DND-41 (cell line): ENCODE measurements around the gene ACP2.

Experiments
- ATAC-seq: fragments of 200-7000 bp; cut with Tn5 transposase; 3 replicates; pipeline ENCODE4 v1.9.1; 2021; ENCODE audit warnings: low read depth; ENCODE audit not compliant: insufficient read depth
- DNase-seq: peaks from one replicate; pipeline ENCODE4 v3.0.0-alpha.2; 2020
- H2AFZ ChIP-seq: 2 replicates; pipeline ENCODE4 v1.6.0; 2012; ENCODE audit warnings: low read depth, low read length
- H3K27ac ChIP-seq: 2 replicates; pipeline ENCODE4 v1.5.1; 2012; ENCODE audit warnings: low read length, inconsistent platforms
- H3K27me3 ChIP-seq: fragments of 200-600 bp; sonication (generic); 2 replicates; pipeline ENCODE4 v1.6.0; 2012; ENCODE audit warnings: low read length, mild to moderate bottlenecking, inconsistent platforms; ENCODE audit not compliant: insufficient read depth, poor library complexity
- H3K36me3 ChIP-seq: 2 replicates; pipeline ENCODE4 v1.5.1; 2012; ENCODE audit warnings: low read length, inconsistent platforms; ENCODE audit not compliant: insufficient read depth
- H3K4me1 ChIP-seq: 2 replicates; pipeline ENCODE4 v1.5.1; 2012; ENCODE audit warnings: mild to moderate bottlenecking, low read length; ENCODE audit not compliant: insufficient read depth
- H3K4me2 ChIP-seq: 2 replicates; pipeline ENCODE4 v1.6.0; 2012; ENCODE audit warnings: mild to moderate bottlenecking, moderate library complexity, low read length, inconsistent platforms; ENCODE audit not compliant: insufficient read depth
- H3K4me3 ChIP-seq, 2 experiments: fragments of 200-600 bp in 1 of 2; shearing (Covaris generic) in 1 of 2; 2 replicates each; pipeline ENCODE4 v1.5.1; 2012 to 2016; ENCODE audit warnings: inconsistent platforms in 2 of 2, low read length in 2 of 2, mild to moderate bottlenecking in 2 of 2, low read depth in 1 of 2, moderate library complexity in 1 of 2
- H3K79me2 ChIP-seq: 2 replicates; pipeline ENCODE4 v1.6.0; 2012; ENCODE audit warnings: low read length, inconsistent platforms; ENCODE audit not compliant: insufficient read depth
- H3K9ac ChIP-seq: 2 replicates; pipeline ENCODE4 v1.6.0; 2012; ENCODE audit warnings: low read depth, mild to moderate bottlenecking, inconsistent platforms, low read length, moderate library complexity
- H3K9me3 ChIP-seq: 2 replicates; pipeline ENCODE4 v1.5.1; 2012; ENCODE audit warnings: low read length, moderate library complexity, mild to moderate bottlenecking, inconsistent platforms; ENCODE audit not compliant: insufficient read depth, severe bottlenecking
- H4K20me1 ChIP-seq: 2 replicates; pipeline ENCODE4 v1.6.0; 2012; ENCODE audit warnings: low read length; ENCODE audit not compliant: insufficient read depth
- EZH2 ChIP-seq: IDR thresholded peaks from 3 replicates; pipeline ENCODE4 v1.6.1; 2012; ENCODE audit warnings: borderline replicate concordance, low read depth, mild to moderate bottlenecking, moderate library complexity, low read length, inconsistent platforms; ENCODE audit not compliant: severe bottlenecking
- TF ChIP-seq, protein P1 (sequence below): IDR thresholded peaks from 2 replicates; pipeline ENCODE4 v1.5.1; 2012; ENCODE audit warnings: borderline replicate concordance, low read length, moderate library complexity, mild to moderate bottlenecking; ENCODE audit not compliant: poor library complexity, severe bottlenecking; ENCODE audit errors: extremely low read depth

ACP2 gene

GRCh38 chr11:47225552-47226400 lies 22.8 kb downstream of the ACP2 start:
- no peaks in the 10 kb centered on the region for H3K9me3 ChIP-seq
- TF ChIP-seq EZH2: no peak
- TF ChIP-seq, protein P1, sequence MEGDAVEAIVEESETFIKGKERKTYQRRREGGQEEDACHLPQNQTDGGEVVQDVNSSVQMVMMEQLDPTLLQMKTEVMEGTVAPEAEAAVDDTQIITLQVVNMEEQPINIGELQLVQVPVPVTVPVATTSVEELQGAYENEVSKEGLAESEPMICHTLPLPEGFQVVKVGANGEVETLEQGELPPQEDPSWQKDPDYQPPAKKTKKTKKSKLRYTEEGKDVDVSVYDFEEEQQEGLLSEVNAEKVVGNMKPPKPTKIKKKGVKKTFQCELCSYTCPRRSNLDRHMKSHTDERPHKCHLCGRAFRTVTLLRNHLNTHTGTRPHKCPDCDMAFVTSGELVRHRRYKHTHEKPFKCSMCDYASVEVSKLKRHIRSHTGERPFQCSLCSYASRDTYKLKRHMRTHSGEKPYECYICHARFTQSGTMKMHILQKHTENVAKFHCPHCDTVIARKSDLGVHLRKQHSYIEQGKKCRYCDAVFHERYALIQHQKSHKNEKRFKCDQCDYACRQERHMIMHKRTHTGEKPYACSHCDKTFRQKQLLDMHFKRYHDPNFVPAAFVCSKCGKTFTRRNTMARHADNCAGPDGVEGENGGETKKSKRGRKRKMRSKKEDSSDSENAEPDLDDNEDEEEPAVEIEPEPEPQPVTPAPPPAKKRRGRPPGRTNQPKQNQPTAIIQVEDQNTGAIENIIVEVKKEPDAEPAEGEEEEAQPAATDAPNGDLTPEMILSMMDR: no peak
- no peaks in the 10 kb centered on the region for H3K79me2 ChIP-seq
- no peak overlapping the region for H3K27ac ChIP-seq
- H3K9ac ChIP-seq: no peak overlapping the region
- H3K4me1 ChIP-seq: no peaks in the 10 kb centered on the region
- no peak overlapping the region for H3K4me3 ChIP-seq
- H3K27me3 ChIP-seq: no peaks in the 10 kb centered on the region
- no peak overlapping the region for H2AFZ ChIP-seq
- H3K36me3 ChIP-seq: peaks cover 58% of the 10 kb centered on the region
- DNase-seq: no peak
- no peaks in the 10 kb centered on the region for H4K20me1 ChIP-seq
- no peak for ATAC-seq
- H3K4me2 ChIP-seq: no peak overlapping the region

DNA sequence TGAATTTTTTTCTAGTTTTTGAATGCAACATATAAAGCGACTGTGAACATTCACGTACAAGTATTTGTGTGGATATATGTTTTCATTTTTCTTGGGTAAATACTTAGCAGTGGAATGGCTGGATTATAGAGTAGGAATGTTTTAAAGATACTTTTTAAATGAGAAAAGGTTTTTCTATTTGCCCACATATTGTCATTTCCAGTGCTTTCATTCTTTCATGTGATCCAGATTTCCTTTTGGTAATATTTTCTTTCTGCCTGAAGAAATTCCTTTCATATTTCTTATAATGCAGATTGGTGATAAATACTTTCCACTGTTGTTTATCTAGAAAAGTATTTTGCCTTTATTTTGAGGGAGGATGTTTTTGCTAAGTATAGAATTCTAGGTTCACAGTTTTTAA lies 25.9 kb downstream of the ACP2 start:
- TF ChIP-seq, protein P1: no peak
- TF ChIP-seq EZH2: no peak
- H3K79me2 ChIP-seq: peaks cover 9% of the 10 kb centered on the region
- H3K27ac ChIP-seq: no peak overlapping the region
- no peak for DNase-seq
- H3K9me3 ChIP-seq: no peaks in the 10 kb centered on the region
- ATAC-seq: no peak
- H3K9ac ChIP-seq: no peak overlapping the region
- H3K4me1 ChIP-seq: peaks cover 9% of the 10 kb centered on the region
- H3K4me2 ChIP-seq: no peak overlapping the region
- peaks cover 2% of the 10 kb centered on the region; the same call in 1 of the 2 replicates for H4K20me1 ChIP-seq
- H3K36me3 ChIP-seq: peaks cover 56% of the 10 kb centered on the region
- no peak overlapping the region for H2AFZ ChIP-seq
- H3K27me3 ChIP-seq: no peaks in the 10 kb centered on the region
- no peak overlapping the region for H3K4me3 ChIP-seq

GRCh38 chr11:47220401-47220821 lies 28.2 kb downstream of the ACP2 start:
- H2AFZ ChIP-seq: no peak overlapping the region
- peaks cover 45% of the 10 kb centered on the region for H3K36me3 ChIP-seq
- H3K9me3 ChIP-seq: no peaks in the 10 kb centered on the region
- H4K20me1 ChIP-seq: peaks cover 2% of the 10 kb centered on the region; the same call in 1 of the 2 replicates
- no peak overlapping the region for H3K9ac ChIP-seq
- no peak overlapping the region for H3K27ac ChIP-seq
- H3K4me2 ChIP-seq: no peak overlapping the region
- no peak for TF ChIP-seq EZH2
- TF ChIP-seq, protein P1: no peak
- peaks cover 26% of the 10 kb centered on the region for H3K79me2 ChIP-seq
- no peaks in the 10 kb centered on the region for H3K27me3 ChIP-seq
- DNase-seq (no peak), ATAC-seq (no peak)
- H3K4me3 ChIP-seq: no peak overlapping the region
- peaks cover 30% of the 10 kb centered on the region for H3K4me1 ChIP-seq
